HL-60 (cell line): Measurements from ENCODE around the gene CHST13.
A peak's percentile ranks its signal among the peaks of the same experiment; 100 is the strongest.

Source experiments
- DNase-seq, 2 experiments: peaks; one replicate each; pipeline ENCODE4 v3.0.0-alpha.2; 2010 to 2020; ENCODE audit warnings: low read depth in 1 of 2, low spot score in 1 of 2
- H3K27ac ChIP-seq: fragments of 250-450 bp; sonication (Bioruptor Pico); replicated peaks from 2 replicates; pipeline ENCODE4 v1.5.1; 2020; ENCODE audit warnings: mild to moderate bottlenecking, moderate library complexity
- H3K27me3 ChIP-seq: fragments of 250-450 bp; sonication (Bioruptor Pico); 2 replicates; pipeline ENCODE4 v1.5.1; 2021; ENCODE audit warnings: mild to moderate bottlenecking, moderate library complexity; ENCODE audit not compliant: insufficient read depth, poor library complexity, severe bottlenecking
- H3K4me3 ChIP-seq: replicated peaks from 2 replicates; pipeline ENCODE4 v1.5.1; 2011; ENCODE audit warnings: mild to moderate bottlenecking, control low read depth, low read length; ENCODE audit not compliant: insufficient read depth
- GABPA ChIP-seq: IDR thresholded peaks from 2 replicates; pipeline ENCODE4 v1.6.1; 2012; ENCODE audit warnings: low read depth
- POLR2AphosphoS5 ChIP-seq: IDR thresholded peaks from 2 replicates; pipeline ENCODE4 v1.6.1; 2012; ENCODE audit warnings: low read depth
- SPI1 ChIP-seq: IDR thresholded peaks from 2 replicates; pipeline ENCODE4 v1.6.1; 2012; ENCODE audit warnings: low read depth, mild to moderate bottlenecking, borderline replicate concordance
- TF ChIP-seq, protein P1 (sequence below): IDR thresholded peaks from one replicate; pipeline ENCODE4 v1.5.1; 2011; ENCODE audit warnings: low read length, control low read depth, inconsistent platforms; ENCODE audit not compliant: insufficient read depth
- TF ChIP-seq, protein P2 (sequence below): IDR thresholded peaks from 2 replicates; pipeline ENCODE4 v1.6.1; 2012; ENCODE audit warnings: low read depth; ENCODE audit not compliant: insufficient replicate concordance

The CHST13 gene

DNA sequence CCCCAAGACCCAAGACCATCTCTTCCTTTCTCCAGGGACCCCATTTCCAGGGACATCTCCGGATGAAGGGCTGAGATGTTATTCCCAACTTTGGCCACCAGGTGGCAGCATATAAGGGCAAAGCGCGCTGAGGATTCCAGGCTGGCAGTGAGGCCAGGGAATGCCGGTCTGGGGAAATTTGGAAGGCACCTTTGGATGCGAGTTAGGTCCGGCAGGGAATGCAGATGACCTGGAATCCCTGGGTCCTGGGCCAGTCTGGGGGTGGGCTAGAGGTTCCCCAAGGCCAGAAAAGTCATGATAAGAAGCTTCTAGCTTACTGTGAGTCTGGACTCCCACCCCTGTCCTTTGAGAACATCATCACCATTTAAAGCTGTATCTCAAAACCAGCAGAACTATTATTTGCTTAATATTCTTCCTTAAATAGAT, 1.6 kb upstream of the CHST13 start:
- H3K4me3 ChIP-seq = no peak overlapping the region
- no peak overlapping the region for H3K27ac ChIP-seq
- H3K27me3 ChIP-seq = no peaks in the 10 kb centered on the region
- TF ChIP-seq SPI1 = no peak
- TF ChIP-seq, protein P1, sequence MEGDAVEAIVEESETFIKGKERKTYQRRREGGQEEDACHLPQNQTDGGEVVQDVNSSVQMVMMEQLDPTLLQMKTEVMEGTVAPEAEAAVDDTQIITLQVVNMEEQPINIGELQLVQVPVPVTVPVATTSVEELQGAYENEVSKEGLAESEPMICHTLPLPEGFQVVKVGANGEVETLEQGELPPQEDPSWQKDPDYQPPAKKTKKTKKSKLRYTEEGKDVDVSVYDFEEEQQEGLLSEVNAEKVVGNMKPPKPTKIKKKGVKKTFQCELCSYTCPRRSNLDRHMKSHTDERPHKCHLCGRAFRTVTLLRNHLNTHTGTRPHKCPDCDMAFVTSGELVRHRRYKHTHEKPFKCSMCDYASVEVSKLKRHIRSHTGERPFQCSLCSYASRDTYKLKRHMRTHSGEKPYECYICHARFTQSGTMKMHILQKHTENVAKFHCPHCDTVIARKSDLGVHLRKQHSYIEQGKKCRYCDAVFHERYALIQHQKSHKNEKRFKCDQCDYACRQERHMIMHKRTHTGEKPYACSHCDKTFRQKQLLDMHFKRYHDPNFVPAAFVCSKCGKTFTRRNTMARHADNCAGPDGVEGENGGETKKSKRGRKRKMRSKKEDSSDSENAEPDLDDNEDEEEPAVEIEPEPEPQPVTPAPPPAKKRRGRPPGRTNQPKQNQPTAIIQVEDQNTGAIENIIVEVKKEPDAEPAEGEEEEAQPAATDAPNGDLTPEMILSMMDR = peak; percentile 73
- peak in 1 of 2 experiments; percentile 37 for DNase-seq

DNA sequence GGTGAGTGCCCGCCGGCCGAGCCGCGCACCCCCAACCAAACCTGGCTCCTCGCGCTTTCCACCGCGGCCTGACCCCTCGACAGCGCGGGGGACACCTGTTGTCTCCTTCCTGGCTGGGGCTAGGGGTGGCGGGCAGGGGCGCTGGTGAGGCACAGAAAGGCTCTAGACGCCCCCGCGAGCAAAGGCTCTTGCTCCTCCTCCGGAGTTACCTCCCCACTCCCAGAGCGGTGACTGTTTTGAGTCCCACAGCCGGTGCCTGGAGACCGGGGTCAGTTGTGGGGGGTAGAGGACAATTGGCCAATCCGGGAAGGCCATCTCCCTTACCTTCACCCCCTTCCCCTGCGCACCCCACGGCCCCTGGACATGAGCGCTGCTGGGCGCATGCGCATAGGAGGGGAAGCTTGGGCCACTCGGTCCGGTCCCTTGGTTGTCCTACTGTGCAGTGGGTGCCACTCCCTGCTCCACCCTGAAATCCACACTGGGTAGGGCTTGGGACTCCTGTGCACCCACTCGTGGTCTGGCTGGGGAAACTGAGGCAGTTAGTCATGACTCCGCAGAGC, 554 bp downstream of the CHST13 start:
- H3K27me3 ChIP-seq = no peaks in the 10 kb centered on the region
- no peak overlapping the region for H3K27ac ChIP-seq
- DNase-seq = no peak
- TF ChIP-seq, protein P1 = no peak
- peak overlapping the region; percentile 22 for H3K4me3 ChIP-seq

DNA sequence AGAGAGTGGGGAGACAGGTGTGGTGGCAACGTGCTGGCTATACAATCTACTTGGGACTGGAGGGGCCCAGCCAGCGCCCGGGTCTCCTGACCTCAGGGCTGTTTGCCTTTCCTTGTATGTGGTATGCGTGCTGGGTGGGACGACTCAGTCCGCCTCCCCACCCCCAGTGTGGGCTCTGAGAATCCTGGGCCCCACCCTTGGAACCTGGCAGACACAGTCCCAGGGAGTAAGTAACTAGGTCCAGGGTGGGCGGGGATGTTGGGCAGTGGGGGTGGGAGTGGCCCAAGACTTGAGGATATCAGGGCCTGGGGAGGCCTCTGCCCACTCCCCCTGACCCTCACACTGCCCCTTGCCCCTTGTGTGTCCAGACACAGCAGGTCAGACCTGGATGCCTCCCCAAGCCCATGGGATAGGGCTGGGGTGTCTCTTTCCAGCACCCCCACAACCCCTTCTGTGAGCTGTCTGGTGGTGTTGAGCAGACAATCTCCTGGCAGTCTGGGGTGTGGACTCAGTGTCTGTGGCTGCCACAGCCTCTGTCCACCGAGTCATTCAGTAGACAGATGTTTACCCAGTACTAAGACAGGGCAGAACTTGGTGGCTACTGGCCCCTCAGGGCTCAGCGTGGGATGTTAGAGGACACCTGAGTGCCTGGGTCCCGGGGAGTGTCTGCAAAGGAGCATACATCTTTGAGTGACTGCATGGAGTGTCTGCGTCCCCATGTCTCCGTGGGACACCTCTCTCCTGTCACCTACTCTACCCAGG, 1.3 kb downstream of the CHST13 start:
- no peak for TF ChIP-seq POLR2AphosphoS5
- TF ChIP-seq, protein P2, sequence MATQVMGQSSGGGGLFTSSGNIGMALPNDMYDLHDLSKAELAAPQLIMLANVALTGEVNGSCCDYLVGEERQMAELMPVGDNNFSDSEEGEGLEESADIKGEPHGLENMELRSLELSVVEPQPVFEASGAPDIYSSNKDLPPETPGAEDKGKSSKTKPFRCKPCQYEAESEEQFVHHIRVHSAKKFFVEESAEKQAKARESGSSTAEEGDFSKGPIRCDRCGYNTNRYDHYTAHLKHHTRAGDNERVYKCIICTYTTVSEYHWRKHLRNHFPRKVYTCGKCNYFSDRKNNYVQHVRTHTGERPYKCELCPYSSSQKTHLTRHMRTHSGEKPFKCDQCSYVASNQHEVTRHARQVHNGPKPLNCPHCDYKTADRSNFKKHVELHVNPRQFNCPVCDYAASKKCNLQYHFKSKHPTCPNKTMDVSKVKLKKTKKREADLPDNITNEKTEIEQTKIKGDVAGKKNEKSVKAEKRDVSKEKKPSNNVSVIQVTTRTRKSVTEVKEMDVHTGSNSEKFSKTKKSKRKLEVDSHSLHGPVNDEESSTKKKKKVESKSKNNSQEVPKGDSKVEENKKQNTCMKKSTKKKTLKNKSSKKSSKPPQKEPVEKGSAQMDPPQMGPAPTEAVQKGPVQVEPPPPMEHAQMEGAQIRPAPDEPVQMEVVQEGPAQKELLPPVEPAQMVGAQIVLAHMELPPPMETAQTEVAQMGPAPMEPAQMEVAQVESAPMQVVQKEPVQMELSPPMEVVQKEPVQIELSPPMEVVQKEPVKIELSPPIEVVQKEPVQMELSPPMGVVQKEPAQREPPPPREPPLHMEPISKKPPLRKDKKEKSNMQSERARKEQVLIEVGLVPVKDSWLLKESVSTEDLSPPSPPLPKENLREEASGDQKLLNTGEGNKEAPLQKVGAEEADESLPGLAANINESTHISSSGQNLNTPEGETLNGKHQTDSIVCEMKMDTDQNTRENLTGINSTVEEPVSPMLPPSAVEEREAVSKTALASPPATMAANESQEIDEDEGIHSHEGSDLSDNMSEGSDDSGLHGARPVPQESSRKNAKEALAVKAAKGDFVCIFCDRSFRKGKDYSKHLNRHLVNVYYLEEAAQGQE = no peak
- TF ChIP-seq, protein P1 = no peak
- no peak for TF ChIP-seq SPI1
- no peak for TF ChIP-seq GABPA
- Histone ChIP-seq H3K27ac (no peak overlapping the region), H3K4me3 (no peak overlapping the region), H3K27me3 (no peaks in the 10 kb centered on the region)
- no peak for DNase-seq

DNA sequence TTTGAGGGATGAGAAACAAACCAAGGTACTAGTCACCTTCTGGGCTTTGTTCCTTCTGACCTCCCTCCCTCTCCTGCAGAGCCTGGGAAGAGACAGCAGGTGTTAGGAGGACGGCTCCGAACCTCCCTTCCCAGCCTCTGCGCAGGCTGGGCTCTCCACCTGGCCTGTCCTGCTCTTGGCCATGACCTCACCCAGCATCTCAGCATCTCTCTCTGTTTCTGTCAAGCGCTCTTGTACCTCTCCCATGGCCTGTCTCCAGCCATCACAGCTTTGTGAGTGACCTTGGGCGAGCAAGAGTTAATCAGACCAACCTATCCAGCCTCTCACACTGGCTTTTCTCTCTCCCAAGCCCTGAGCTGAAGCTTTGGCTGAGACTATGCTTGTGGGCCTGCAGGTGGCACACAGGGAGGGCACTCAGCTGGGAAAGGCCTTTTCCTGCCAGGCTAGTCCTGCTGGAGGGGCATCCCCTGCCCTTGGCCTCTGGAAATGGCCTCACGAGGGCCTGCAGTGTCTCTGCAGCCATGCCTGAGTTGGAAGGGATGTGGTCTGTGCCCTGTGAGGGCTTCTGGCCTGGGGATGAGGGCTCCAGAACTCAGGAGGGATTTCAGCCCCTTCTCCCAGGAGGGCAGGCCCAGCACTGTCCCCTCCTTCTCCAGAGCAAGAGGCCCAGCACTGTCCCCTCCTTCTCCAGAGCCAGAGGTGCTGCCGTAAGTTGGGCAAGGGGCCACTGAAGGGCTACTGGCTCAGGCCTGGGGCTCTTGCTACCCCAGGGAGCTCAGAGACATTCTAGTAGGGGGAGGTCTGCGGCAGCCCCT, 2.1 kb downstream of the CHST13 start:
- TF ChIP-seq, protein P2 = no peak
- no peak for TF ChIP-seq SPI1
- TF ChIP-seq POLR2AphosphoS5 = no peak
- no peak for TF ChIP-seq GABPA
- TF ChIP-seq, protein P1 = no peak
- DNase-seq = no peak
- Histone ChIP-seq H3K4me3 (no peak overlapping the region), H3K27ac (no peak overlapping the region), H3K27me3 (no peaks in the 10 kb centered on the region)
